ENCODE data around the gene TRPV6. TPM values are rescaled to one million over a fixed set of nuclear protein-coding genes. Genes with fewer than 3 reads are reported as not detected.

Gene TRPV6
- total RNA-seq, 2 donors from 2014 or later = 0.16 TPM; not detected in 1

GRCh38 chr7:142897691-142898090 lies 12.1 kb upstream of the TRPV6 start:
- ATAC-seq (replicated peaks) = no peak
- Mint-ChIP-seq H3K27ac (no peak overlapping the region), H3K9me3 (no peaks in the 10 kb centered on the region), H3K36me3 (ENCODE audit: low read depth) (no peaks in the 10 kb centered on the region), H3K4me3 (no peak overlapping the region), H3K4me1 (no peaks in the 10 kb centered on the region), H3K27me3 (peaks cover 14% of the 10 kb centered on the region)

- no peaks in the 10 kb centered on the region for H3K4me1 Mint-ChIP-seq
- ATAC-seq (replicated peaks) = no peak
- H3K9me3 Mint-ChIP-seq = no peaks in the 10 kb centered on the region
- no peak overlapping the region for H3K4me3 Mint-ChIP-seq
- no peaks in the 10 kb centered on the region for H3K36me3 Mint-ChIP-seq (ENCODE audit: low read depth)
- peak overlapping the region; percentile 2 for H3K27ac Mint-ChIP-seq
- peaks cover 14% of the 10 kb centered on the region for H3K27me3 Mint-ChIP-seq
Measured at GRCh38 chr7:142896741-142897379, 11.3 kb upstream of the TRPV6 start.

- ATAC-seq (replicated peaks) = no peak
- Mint-ChIP-seq H3K4me3 (no peak overlapping the region), H3K9me3 (no peaks in the 10 kb centered on the region), H3K27me3 (peaks cover 14% of the 10 kb centered on the region), H3K4me1 (no peaks in the 10 kb centered on the region), H3K27ac (peak overlapping the region; percentile 2), H3K36me3 (ENCODE audit: low read depth) (no peaks in the 10 kb centered on the region)
Measured at GRCh38 chr7:142896151-142896550, 10.6 kb upstream of the TRPV6 start.

GRCh38 chr7:142894985-142895593 lies 9.5 kb upstream of the TRPV6 start:
- Mint-ChIP-seq H3K4me3 (no peak overlapping the region), H3K27me3 (peaks cover 19% of the 10 kb centered on the region), H3K9me3 (no peaks in the 10 kb centered on the region), H3K4me1 (no peaks in the 10 kb centered on the region), H3K36me3 (ENCODE audit: low read depth) (no peaks in the 10 kb centered on the region), H3K27ac (no peak overlapping the region)
- no peak for ATAC-seq (replicated peaks)

- no peak for ATAC-seq (replicated peaks)
- Mint-ChIP-seq H3K27me3 (peaks cover 19% of the 10 kb centered on the region), H3K9me3 (no peaks in the 10 kb centered on the region), H3K4me1 (no peaks in the 10 kb centered on the region), H3K36me3 (ENCODE audit: low read depth) (no peaks in the 10 kb centered on the region), H3K27ac (no peak overlapping the region), H3K4me3 (no peak overlapping the region)
Measured at GRCh38 chr7:142894112-142894984, 8.8 kb upstream of the TRPV6 start.

- ATAC-seq (replicated peaks) = no peak
- Mint-ChIP-seq H3K27me3 (peaks cover 19% of the 10 kb centered on the region), H3K36me3 (ENCODE audit: low read depth) (no peaks in the 10 kb centered on the region), H3K4me1 (no peaks in the 10 kb centered on the region), H3K9me3 (no peaks in the 10 kb centered on the region), H3K4me3 (no peak overlapping the region), H3K27ac (no peak overlapping the region)
Measured at GRCh38 chr7:142892951-142893350, 7.4 kb upstream of the TRPV6 start.

- Mint-ChIP-seq H3K4me3 (no peak overlapping the region), H3K27me3 (peaks cover 14% of the 10 kb centered on the region), H3K27ac (no peak overlapping the region), H3K4me1 (no peaks in the 10 kb centered on the region), H3K9me3 (no peaks in the 10 kb centered on the region), H3K36me3 (ENCODE audit: low read depth) (no peaks in the 10 kb centered on the region)
- ATAC-seq (replicated peaks) = no peak
Measured at GRCh38 chr7:142891490-142892082, 6.0 kb upstream of the TRPV6 start.

GRCh38 chr7:142890874-142891485 lies 5.4 kb upstream of the TRPV6 start:
- Mint-ChIP-seq H3K9me3 (no peaks in the 10 kb centered on the region), H3K4me1 (no peaks in the 10 kb centered on the region)

GRCh38 chr7:142889816-142890215 lies 4.3 kb upstream of the TRPV6 start:
- ATAC-seq (replicated peaks) = no peak
- Mint-ChIP-seq H3K4me1 (no peaks in the 10 kb centered on the region), H3K9me3 (no peaks in the 10 kb centered on the region), H3K27ac (no peak overlapping the region), H3K27me3 (peaks cover 9% of the 10 kb centered on the region), H3K36me3 (ENCODE audit: low read depth) (no peaks in the 10 kb centered on the region), H3K4me3 (no peak overlapping the region)

More at GRCh38 chr7:142890874-142891485, 5.4 kb upstream of the TRPV6 start:
- no peaks in the 10 kb centered on the region for H3K36me3 Mint-ChIP-seq (ENCODE audit: low read depth)
- H3K27ac Mint-ChIP-seq = no peak overlapping the region
- peaks cover 9% of the 10 kb centered on the region for H3K27me3 Mint-ChIP-seq
- H3K4me3 Mint-ChIP-seq = no peak overlapping the region
- ATAC-seq (replicated peaks) = no peak

GRCh38 chr7:142887282-142888015 lies 1.9 kb upstream of the TRPV6 start:
- no peaks in the 10 kb centered on the region for H3K4me1 Mint-ChIP-seq
- H3K36me3 Mint-ChIP-seq (ENCODE audit: low read depth) = no peaks in the 10 kb centered on the region
- no peaks in the 10 kb centered on the region for H3K9me3 Mint-ChIP-seq
- no peak for ATAC-seq (replicated peaks)
- H3K4me3 Mint-ChIP-seq = no peak overlapping the region
- H3K27ac Mint-ChIP-seq = no peak overlapping the region
- peaks cover 9% of the 10 kb centered on the region for H3K27me3 Mint-ChIP-seq

- Mint-ChIP-seq H3K4me1 (no peaks in the 10 kb centered on the region), H3K4me3 (no peak overlapping the region), H3K27me3 (peaks cover 9% of the 10 kb centered on the region), H3K27ac (no peak overlapping the region), H3K36me3 (ENCODE audit: low read depth) (no peaks in the 10 kb centered on the region), H3K9me3 (no peaks in the 10 kb centered on the region)
- no peak for ATAC-seq (replicated peaks)
Measured at GRCh38 chr7:142886866-142887265, 1.3 kb upstream of the TRPV6 start.

- Mint-ChIP-seq H3K36me3 (ENCODE audit: low read depth) (no peaks in the 10 kb centered on the region), H3K4me3 (no peak overlapping the region), H3K27me3 (peaks cover 4% of the 10 kb centered on the region), H3K9me3 (no peaks in the 10 kb centered on the region), H3K27ac (no peak overlapping the region), H3K4me1 (no peaks in the 10 kb centered on the region)
- ATAC-seq (replicated peaks) = no peak
Measured at GRCh38 chr7:142884286-142884640, 1.3 kb downstream of the TRPV6 start.

GRCh38 chr7:142883571-142884285 lies 1.8 kb downstream of the TRPV6 start:
- Mint-ChIP-seq H3K27ac (no peak overlapping the region), H3K36me3 (ENCODE audit: low read depth) (no peaks in the 10 kb centered on the region), H3K9me3 (no peaks in the 10 kb centered on the region), H3K27me3 (peaks cover 4% of the 10 kb centered on the region), H3K4me1 (no peaks in the 10 kb centered on the region), H3K4me3 (no peak overlapping the region)
- no peak for ATAC-seq (replicated peaks)
